SU-DHL-6 (cell line): ENCODE data around the gene TSC2.

Experiments
- H2AFZ ChIP-seq: fragments of 200-600 bp; sonication (generic); 2 replicates; pipeline ENCODE4 v1.6.1; 2014; ENCODE audit warnings: low read depth, mild to moderate bottlenecking, moderate library complexity, mixed read lengths, antibody characterized with exemption, low read length; ENCODE audit not compliant: severe bottlenecking
- H3F3A ChIP-seq: fragments of 200-600 bp; shearing (Covaris generic); 2 replicates; pipeline ENCODE4 v1.6.0; 2016; ENCODE audit warnings: antibody characterized with exemption, mild to moderate bottlenecking; ENCODE audit not compliant: insufficient read depth
- H3K27ac ChIP-seq: fragments of 200-600 bp; sonication (generic); 2 replicates; pipeline ENCODE4 v1.5.1; 2016; ENCODE audit warnings: low read depth, mild to moderate bottlenecking, low read length, moderate library complexity, mixed read lengths
- H3K27me3 ChIP-seq: fragments of 200-600 bp; sonication (generic), shearing (Covaris generic); 2 replicates; pipeline ENCODE4 v1.6.0; 2014; ENCODE audit warnings: mild to moderate bottlenecking, low read length
- H3K36me3 ChIP-seq: fragments of 200-600 bp; sonication (generic); 2 replicates; pipeline ENCODE4 v1.6.1; 2014; ENCODE audit warnings: mild to moderate bottlenecking, low read length, mixed read lengths
- H3K4me2 ChIP-seq: fragments of 300-600, 200-600 bp; shearing (Covaris generic), sonication (generic); 2 replicates; pipeline ENCODE4 v1.6.0; 2014; ENCODE audit warnings: low read length, low read depth, mild to moderate bottlenecking; ENCODE audit not compliant: poor library complexity, severe bottlenecking
- H3K4me3 ChIP-seq: fragments of 200-600 bp; sonication (generic); 2 replicates; pipeline ENCODE4 v1.5.1; 2014; ENCODE audit warnings: antibody characterized with exemption, low read length, mild to moderate bottlenecking, mixed read lengths; ENCODE audit not compliant: insufficient read depth, poor library complexity, severe bottlenecking
- H3K79me2 ChIP-seq: fragments of 200-600 bp; sonication (generic); 2 replicates; pipeline ENCODE4 v1.6.1; 2014; ENCODE audit warnings: mild to moderate bottlenecking, low read length, moderate library complexity; ENCODE audit not compliant: insufficient read depth
- H3K9ac ChIP-seq: fragments of 200-600 bp; sonication (generic); 2 replicates; pipeline ENCODE4 v1.7.0; 2014; ENCODE audit warnings: mild to moderate bottlenecking, low read length
- H3K9me2 ChIP-seq: fragments of 200-600 bp; sonication (generic); replicated peaks from 2 replicates; pipeline ENCODE4 v1.6.1; 2014; ENCODE audit warnings: low read length; ENCODE audit not compliant: insufficient read depth
- H3K9me3 ChIP-seq: fragments of 200-600 bp; sonication (generic); 2 replicates; pipeline ENCODE4 v1.6.1; 2014; ENCODE audit warnings: low read length, mixed read lengths; ENCODE audit not compliant: insufficient read depth
- H4K20me1 ChIP-seq: fragments of 200-600 bp; sonication (generic); 2 replicates; pipeline ENCODE4 v1.6.1; 2014; ENCODE audit warnings: low read depth, mild to moderate bottlenecking, antibody characterized with exemption, low read length, moderate library complexity, mixed read lengths
- EZH2phosphoT487 ChIP-seq: fragments of 200-600 bp; sonication (generic), shearing (Covaris generic); conservative IDR thresholded peaks from 2 replicates; pipeline ENCODE4 v1.6.1; 2018; ENCODE audit warnings: mild to moderate bottlenecking, antibody characterized with exemption, low read length, moderate library complexity, mixed read lengths
- TF ChIP-seq, protein P1 (sequence below): fragments of 200-600 bp; sonication (generic); IDR thresholded peaks from one replicate; pipeline ENCODE4 v1.5.1; 2017; ENCODE audit warnings: antibody characterized with exemption, mild to moderate bottlenecking, low read length, moderate library complexity; ENCODE audit not compliant: insufficient read depth, poor library complexity, severe bottlenecking

TSC2 gene

DNA sequence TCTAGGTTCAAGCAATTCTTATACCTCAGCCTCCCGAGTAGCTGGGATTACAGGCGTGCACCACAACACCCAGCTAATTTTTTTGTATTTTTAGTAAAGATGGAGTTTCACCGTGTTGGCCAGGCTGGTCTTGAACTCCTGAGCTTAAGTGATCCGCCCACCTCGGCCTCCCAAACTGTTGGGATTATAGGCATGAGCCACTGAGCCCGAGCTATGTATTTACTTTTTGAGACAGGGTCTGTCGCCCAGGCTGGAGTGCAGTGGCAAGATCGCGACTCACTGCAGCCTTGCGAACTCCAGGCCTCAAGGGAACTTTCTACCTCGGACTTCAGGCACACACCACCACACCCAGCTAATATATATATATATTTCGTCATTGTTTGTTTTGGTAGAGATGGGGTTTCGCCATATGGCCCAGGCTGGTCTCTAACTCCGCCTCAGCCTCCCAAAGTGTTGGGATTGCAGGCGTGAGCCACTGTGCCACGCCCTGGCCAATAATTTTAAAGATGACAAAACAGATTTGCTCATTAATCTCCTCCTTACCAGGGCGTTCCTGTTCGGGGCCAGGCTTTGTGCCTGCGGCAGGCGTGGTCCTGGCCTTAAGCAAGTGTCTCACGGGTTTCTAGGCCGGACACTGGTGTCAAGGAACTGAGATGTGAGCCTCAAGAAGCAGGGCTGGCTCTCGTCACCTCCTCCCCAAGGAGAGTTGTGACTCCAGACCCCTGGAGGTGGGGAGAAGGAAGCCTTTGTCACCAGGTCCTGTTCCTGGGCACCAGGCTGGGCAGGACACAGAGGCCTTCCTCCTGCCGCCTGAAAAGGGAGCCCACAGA lies 32.5 kb upstream of the TSC2 start:
- H3K27ac ChIP-seq = no peak overlapping the region

DNA sequence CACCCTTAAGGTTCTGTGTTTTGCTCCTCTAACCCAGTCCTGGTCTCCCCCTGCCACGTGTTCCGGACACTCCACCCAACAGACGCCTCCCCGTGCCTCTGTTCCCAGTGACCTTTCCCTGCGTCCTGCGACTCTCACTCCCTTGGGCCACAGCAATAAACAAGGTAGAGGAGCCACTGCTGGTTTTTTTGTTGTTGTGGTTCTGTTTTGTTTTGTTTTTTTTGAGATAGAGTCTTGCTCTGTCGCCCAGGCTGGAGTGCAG lies 31.9 kb upstream of the TSC2 start:
- H3K36me3 ChIP-seq = no peaks in the 10 kb centered on the region
- H4K20me1 ChIP-seq = no peaks in the 10 kb centered on the region
- H3K9ac ChIP-seq = no peak overlapping the region
- no peak for TF ChIP-seq EZH2phosphoT487
- TF ChIP-seq, protein P1, sequence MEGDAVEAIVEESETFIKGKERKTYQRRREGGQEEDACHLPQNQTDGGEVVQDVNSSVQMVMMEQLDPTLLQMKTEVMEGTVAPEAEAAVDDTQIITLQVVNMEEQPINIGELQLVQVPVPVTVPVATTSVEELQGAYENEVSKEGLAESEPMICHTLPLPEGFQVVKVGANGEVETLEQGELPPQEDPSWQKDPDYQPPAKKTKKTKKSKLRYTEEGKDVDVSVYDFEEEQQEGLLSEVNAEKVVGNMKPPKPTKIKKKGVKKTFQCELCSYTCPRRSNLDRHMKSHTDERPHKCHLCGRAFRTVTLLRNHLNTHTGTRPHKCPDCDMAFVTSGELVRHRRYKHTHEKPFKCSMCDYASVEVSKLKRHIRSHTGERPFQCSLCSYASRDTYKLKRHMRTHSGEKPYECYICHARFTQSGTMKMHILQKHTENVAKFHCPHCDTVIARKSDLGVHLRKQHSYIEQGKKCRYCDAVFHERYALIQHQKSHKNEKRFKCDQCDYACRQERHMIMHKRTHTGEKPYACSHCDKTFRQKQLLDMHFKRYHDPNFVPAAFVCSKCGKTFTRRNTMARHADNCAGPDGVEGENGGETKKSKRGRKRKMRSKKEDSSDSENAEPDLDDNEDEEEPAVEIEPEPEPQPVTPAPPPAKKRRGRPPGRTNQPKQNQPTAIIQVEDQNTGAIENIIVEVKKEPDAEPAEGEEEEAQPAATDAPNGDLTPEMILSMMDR = no peak
- no peak overlapping the region for H2AFZ ChIP-seq
- no peaks in the 10 kb centered on the region for H3K27me3 ChIP-seq
- H3F3A ChIP-seq = no peaks in the 10 kb centered on the region
- no peaks in the 10 kb centered on the region for H3K9me2 ChIP-seq
- no peaks in the 10 kb centered on the region for H3K9me3 ChIP-seq
- no peak overlapping the region for H3K27ac ChIP-seq
- no peak overlapping the region for H3K4me3 ChIP-seq
- H3K4me2 ChIP-seq = no peak overlapping the region
- no peaks in the 10 kb centered on the region for H3K79me2 ChIP-seq

More for the DNA sequence above, 32.5 kb upstream of the TSC2 start:
- no peak for TF ChIP-seq EZH2phosphoT487
- TF ChIP-seq, protein P1 = no peak
- Histone ChIP-seq H3K27me3 (no peaks in the 10 kb centered on the region), H3K36me3 (no peaks in the 10 kb centered on the region), H3K9me2 (no peaks in the 10 kb centered on the region), H4K20me1 (no peaks in the 10 kb centered on the region), H3K9ac (no peak overlapping the region), H3K4me2 (no peak overlapping the region), H3K79me2 (no peaks in the 10 kb centered on the region; the same call in 1 of the 2 replicates), H3K4me3 (no peak overlapping the region), H2AFZ (no peak overlapping the region), H3F3A (no peaks in the 10 kb centered on the region), H3K9me3 (no peaks in the 10 kb centered on the region)

DNA sequence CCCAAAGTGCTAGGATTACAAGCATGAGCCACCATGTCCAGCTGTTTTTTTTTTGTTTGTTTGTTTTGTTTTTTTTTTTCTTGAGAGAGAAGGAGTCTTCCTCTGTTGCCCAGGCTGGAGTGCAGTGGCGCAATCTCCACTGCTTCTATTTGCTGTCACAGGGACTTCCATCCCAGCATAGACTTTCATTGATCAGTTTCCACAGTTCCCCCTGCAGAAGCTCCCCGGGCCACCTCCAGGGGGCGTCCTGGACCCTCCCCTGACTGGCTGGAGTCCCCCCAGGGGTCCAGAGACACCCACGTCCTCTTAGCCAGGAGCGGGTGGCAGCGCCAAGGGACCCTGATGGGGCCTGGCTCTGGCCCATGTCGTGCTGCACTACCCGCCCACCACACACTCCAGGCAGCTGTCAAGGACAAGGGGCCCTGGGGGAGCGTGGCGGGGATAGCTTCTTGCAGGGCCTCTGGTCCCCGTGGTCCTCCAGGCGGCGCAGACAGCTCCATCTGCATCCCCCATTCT lies 31.3 kb upstream of the TSC2 start:
- TF ChIP-seq, protein P1 = peak; percentile 35
- no peak for TF ChIP-seq EZH2phosphoT487
- Histone ChIP-seq H3K9me3 (no peaks in the 10 kb centered on the region), H2AFZ (no peak overlapping the region), H3K79me2 (no peaks in the 10 kb centered on the region), H3K4me2 (no peak overlapping the region), H3K4me3 (no peak overlapping the region), H3F3A (no peaks in the 10 kb centered on the region), H3K9ac (no peak overlapping the region), H3K9me2 (no peaks in the 10 kb centered on the region), H3K36me3 (no peaks in the 10 kb centered on the region), H3K27me3 (no peaks in the 10 kb centered on the region), H4K20me1 (no peaks in the 10 kb centered on the region), H3K27ac (no peak overlapping the region)
